HEK293T (cell line): ENCODE results near the gene NRG2.

ENCODE experiments used
- ARNT ChIP-seq: fragments of 450-650 bp; IDR thresholded peaks from 2 replicates; pipeline ENCODE4 v1.6.1; 2017; ENCODE audit warnings: mild to moderate bottlenecking
- FOXA1 ChIP-seq: fragments of 450-650 bp; IDR thresholded peaks from 2 replicates; pipeline ENCODE4 v1.6.1; 2016; ENCODE audit warnings: mild to moderate bottlenecking
- FOXK2 ChIP-seq: fragments of 450-650 bp; IDR thresholded peaks from 2 replicates; pipeline ENCODE4 v1.6.1; 2016; ENCODE audit warnings: mild to moderate bottlenecking
- FOXM1 ChIP-seq: fragments of 450-650 bp; IDR thresholded peaks from 2 replicates; pipeline ENCODE4 v1.6.1; 2017; ENCODE audit warnings: mild to moderate bottlenecking, borderline replicate concordance
- HDGF ChIP-seq: fragments of 450-650 bp; IDR thresholded peaks from 2 replicates; pipeline ENCODE4 v1.6.1; 2017; ENCODE audit warnings: antibody characterized with exemption, borderline replicate concordance
- L3MBTL2 ChIP-seq: fragments of 450-650 bp; conservative IDR thresholded peaks from 2 replicates; pipeline ENCODE4 v1.6.1; 2016; ENCODE audit warnings: mild to moderate bottlenecking
- LEF1 ChIP-seq: fragments of 450-650 bp; IDR thresholded peaks from 2 replicates; pipeline ENCODE4 v1.6.1; 2017; ENCODE audit warnings: mild to moderate bottlenecking, borderline replicate concordance
- NFRKB ChIP-seq: fragments of 450-650 bp; IDR thresholded peaks from 2 replicates; pipeline ENCODE4 v1.6.1; 2016; ENCODE audit warnings: mild to moderate bottlenecking, moderate library complexity
- SP1 ChIP-seq: fragments of 450-650 bp; IDR thresholded peaks from 2 replicates; pipeline ENCODE4 v1.6.1; 2017
- SUZ12 ChIP-seq: fragments of 450-650 bp; IDR thresholded peaks from 2 replicates; pipeline ENCODE4 v1.6.1; 2016; ENCODE audit warnings: mild to moderate bottlenecking
- TARDBP ChIP-seq: fragments of 450-650 bp; IDR thresholded peaks from 2 replicates; pipeline ENCODE4 v1.6.1; 2016
- ZNF384 ChIP-seq: fragments of 450-650 bp; IDR thresholded peaks from 2 replicates; pipeline ENCODE4 v1.6.1; 2016
- TF ChIP-seq, protein P1 (sequence below): fragments of 450-650 bp; IDR thresholded peaks from 2 replicates; pipeline ENCODE4 v1.6.1; 2016

DNA sequence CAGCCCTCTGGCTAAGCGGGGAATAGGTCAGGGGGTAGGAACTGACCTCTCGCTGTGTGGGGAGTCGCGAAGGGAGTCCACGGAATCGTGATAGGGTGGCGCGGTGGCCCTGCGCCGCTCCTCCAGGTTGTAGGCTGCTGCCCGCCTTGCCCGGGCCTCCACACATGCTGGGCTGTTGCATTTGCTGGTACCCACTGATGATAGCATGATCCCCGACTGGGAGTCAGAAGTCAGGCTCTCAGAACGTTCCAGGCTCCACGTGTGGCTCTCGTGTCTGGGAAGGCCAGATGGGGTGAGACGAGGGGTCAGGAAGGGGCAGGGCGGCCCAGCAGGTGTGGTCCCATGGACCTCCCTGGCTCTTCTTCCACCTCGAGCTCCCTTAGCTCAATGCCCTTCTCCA is 191.5 kb downstream of the NRG2 start:
- TF ChIP-seq SUZ12 (no peak), TARDBP (no peak), FOXA1 (no peak), SP1 (no peak), FOXK2 (no peak), FOXM1 (no peak), LEF1 (no peak), ARNT (no peak), HDGF (no peak), ZNF384 (no peak), L3MBTL2 (no peak), NFRKB (no peak)
- TF ChIP-seq, protein P1, sequence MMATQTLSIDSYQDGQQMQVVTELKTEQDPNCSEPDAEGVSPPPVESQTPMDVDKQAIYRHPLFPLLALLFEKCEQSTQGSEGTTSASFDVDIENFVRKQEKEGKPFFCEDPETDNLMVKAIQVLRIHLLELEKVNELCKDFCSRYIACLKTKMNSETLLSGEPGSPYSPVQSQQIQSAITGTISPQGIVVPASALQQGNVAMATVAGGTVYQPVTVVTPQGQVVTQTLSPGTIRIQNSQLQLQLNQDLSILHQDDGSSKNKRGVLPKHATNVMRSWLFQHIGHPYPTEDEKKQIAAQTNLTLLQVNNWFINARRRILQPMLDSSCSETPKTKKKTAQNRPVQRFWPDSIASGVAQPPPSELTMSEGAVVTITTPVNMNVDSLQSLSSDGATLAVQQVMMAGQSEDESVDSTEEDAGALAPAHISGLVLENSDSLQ: no peak
